Activated CD4-positive, alpha-beta memory T cell treated with anti-CD3 and anti-CD28 coated beads, Interleukin-2, amount 10 ng/mL, durations not matched to agents 7 days and 5 days (primary cell): ENCODE data around the gene CEP170B. TPM values are rescaled to one million over a fixed set of nuclear protein-coding genes. Genes with fewer than 3 reads are reported as not detected.
"Not testable (repeated sequence)": the region's sequence is repeated elsewhere in the genome, so short reads cannot be mapped to it uniquely, and the experiment has no call there.

Experiments
- CTCF ChIA-PET: fragments of 350-600 bp; sonication (Branson Sonifier 250); formaldehyde crosslinking; loops from one replicate; lab custom pipeline; 2021; ENCODE audit warnings: antibody characterized with exemption, inconsistent platforms; lab: Charles Lee
- POLR2A ChIA-PET: fragments of 350-600 bp; sonication (Branson Sonifier 250); formaldehyde crosslinking; loops from one replicate; lab custom pipeline; 2021; ENCODE audit warnings: antibody characterized with exemption; lab: Charles Lee
- DNase-seq: peaks from one replicate; pipeline ENCODE4 v3.0.0-alpha.2; 2020
- H3K27ac Mint-ChIP-seq: one replicate; pipeline ENCODE4 v1.8.0; 2021; ENCODE audit warnings: mild to moderate bottlenecking, mixed read lengths
- H3K27me3 Mint-ChIP-seq: one replicate; pipeline ENCODE4 v1.8.0; 2021; ENCODE audit warnings: mixed read lengths
- H3K36me3 Mint-ChIP-seq: one replicate; pipeline ENCODE4 v1.8.0; 2021; ENCODE audit warnings: low read depth, mixed read lengths
- H3K4me1 Mint-ChIP-seq: one replicate; pipeline ENCODE4 v1.8.0; 2021; ENCODE audit warnings: mixed read lengths
- H3K4me3 Mint-ChIP-seq: one replicate; pipeline ENCODE4 v1.8.0; 2021; ENCODE audit warnings: mild to moderate bottlenecking, mixed read lengths
- H3K9me3 Mint-ChIP-seq: one replicate; pipeline ENCODE4 v1.8.0; 2021; ENCODE audit warnings: mixed read lengths
- total RNA-seq, 2 experiments: library from RNA; stranded (reverse); gene quantifications; one replicate each; pipeline ENCODE4 v1.2.3, GENCODE V29; 2021

CEP170B gene
- total RNA-seq, 2 experiments from 2014 or later: 3.0 to 3.2 TPM

- Mint-ChIP-seq H3K36me3 (no peaks in the 10 kb centered on the region), H3K27ac (no peak overlapping the region), H3K4me1 (no peaks in the 10 kb centered on the region), H3K4me3 (no peak overlapping the region), H3K9me3 (no peaks in the 10 kb centered on the region), H3K27me3 (no peaks in the 10 kb centered on the region)
- DNase-seq: no peak
- POLR2A ChIA-PET: no interaction called here
- CTCF ChIA-PET: no interaction called here
Measured at GRCh38 chr14:104881369-104881979, 16.4 kb downstream of the CEP170B start.

GRCh38 chr14:104882325-104882973, 17.4 kb downstream of the CEP170B start:
- Mint-ChIP-seq H3K4me3 (no peak overlapping the region), H3K9me3 (no peaks in the 10 kb centered on the region), H3K4me1 (no peaks in the 10 kb centered on the region), H3K27ac (no peak overlapping the region), H3K36me3 (no peaks in the 10 kb centered on the region), H3K27me3 (no peaks in the 10 kb centered on the region)
- ChIA-PET POLR2A (no interaction called here), CTCF (no interaction called here)
- no peak for DNase-seq

GRCh38 chr14:104882991-104883660, 18.1 kb downstream of the CEP170B start:
- ChIA-PET POLR2A (no interaction called here), CTCF (no interaction called here)
- H3K27me3 Mint-ChIP-seq: no peaks in the 10 kb centered on the region
- H3K4me1 Mint-ChIP-seq: no peaks in the 10 kb centered on the region
- no peak for DNase-seq
- H3K4me3 Mint-ChIP-seq: no peak overlapping the region
- no peak overlapping the region for H3K27ac Mint-ChIP-seq
- no peaks in the 10 kb centered on the region for H3K36me3 Mint-ChIP-seq
- H3K9me3 Mint-ChIP-seq: no peaks in the 10 kb centered on the region

GRCh38 chr14:104883681-104884361, 18.8 kb downstream of the CEP170B start:
- Mint-ChIP-seq H3K27me3 (no peaks in the 10 kb centered on the region), H3K4me3 (no peak overlapping the region), H3K4me1 (no peaks in the 10 kb centered on the region), H3K27ac (no peak overlapping the region), H3K36me3 (no peaks in the 10 kb centered on the region), H3K9me3 (no peaks in the 10 kb centered on the region)
- ChIA-PET POLR2A (no interaction called here), CTCF (no interaction called here)
- DNase-seq: no peak

- H3K27ac Mint-ChIP-seq, H3K9me3 Mint-ChIP-seq, CTCF ChIA-PET, H3K4me3 Mint-ChIP-seq, POLR2A ChIA-PET, DNase-seq, H3K4me1 Mint-ChIP-seq, H3K36me3 Mint-ChIP-seq, H3K27me3 Mint-ChIP-seq: not testable (repeated sequence)
Measured at GRCh38 chr14:104884381-104884780, 19.3 kb downstream of the CEP170B start.

- CTCF ChIA-PET: no interaction called here
- Mint-ChIP-seq H3K27me3 (no peaks in the 10 kb centered on the region), H3K4me1 (no peaks in the 10 kb centered on the region), H3K4me3 (no peak overlapping the region), H3K36me3 (no peaks in the 10 kb centered on the region), H3K9me3 (no peaks in the 10 kb centered on the region), H3K27ac (no peak overlapping the region)
- no peak for DNase-seq
- POLR2A ChIA-PET: no interaction called here
Measured at GRCh38 chr14:104885031-104885972, 20.2 kb downstream of the CEP170B start.

- no peaks in the 10 kb centered on the region for H3K4me1 Mint-ChIP-seq
- H3K36me3 Mint-ChIP-seq: no peaks in the 10 kb centered on the region
- H3K9me3 Mint-ChIP-seq: no peaks in the 10 kb centered on the region
- H3K27ac Mint-ChIP-seq: no peak overlapping the region
- H3K27me3 Mint-ChIP-seq: no peaks in the 10 kb centered on the region
- ChIA-PET CTCF (no interaction called here), POLR2A (no interaction called here)
- H3K4me3 Mint-ChIP-seq: no peak overlapping the region
- DNase-seq: no peak
Measured at GRCh38 chr14:104885973-104886689, 21.1 kb downstream of the CEP170B start.

GRCh38 chr14:104886690-104887622, 21.9 kb downstream of the CEP170B start:
- Mint-ChIP-seq H3K27ac (no peak overlapping the region), H3K4me1 (no peaks in the 10 kb centered on the region), H3K9me3 (no peaks in the 10 kb centered on the region), H3K36me3 (no peaks in the 10 kb centered on the region), H3K4me3 (no peak overlapping the region), H3K27me3 (no peaks in the 10 kb centered on the region)
- DNase-seq: no peak
- POLR2A ChIA-PET: no interaction called here
- CTCF ChIA-PET: no interaction called here

- Mint-ChIP-seq H3K27ac (no peak overlapping the region), H3K27me3 (no peaks in the 10 kb centered on the region), H3K36me3 (no peaks in the 10 kb centered on the region), H3K9me3 (no peaks in the 10 kb centered on the region), H3K4me3 (no peak overlapping the region), H3K4me1 (no peaks in the 10 kb centered on the region)
- CTCF ChIA-PET: no interaction called here
- no peak for DNase-seq
- POLR2A ChIA-PET: no interaction called here
Measured at GRCh38 chr14:104887623-104888488, 22.8 kb downstream of the CEP170B start.

GRCh38 chr14:104888489-104889374, 23.7 kb downstream of the CEP170B start:
- no peaks in the 10 kb centered on the region for H3K4me1 Mint-ChIP-seq
- H3K36me3 Mint-ChIP-seq: no peaks in the 10 kb centered on the region
- no peak overlapping the region for H3K4me3 Mint-ChIP-seq
- ChIA-PET CTCF (no interaction called here), POLR2A (no interaction called here)
- H3K27me3 Mint-ChIP-seq: no peaks in the 10 kb centered on the region
- H3K27ac Mint-ChIP-seq: no peak overlapping the region
- H3K9me3 Mint-ChIP-seq: no peaks in the 10 kb centered on the region
- no peak for DNase-seq
